HG03460 (cell line): Measurements from ENCODE around the gene LRR1.
A peak's percentile ranks its signal among the peaks of the same experiment; 100 is the strongest.
"Not testable (repeated sequence)": the region's sequence is repeated elsewhere in the genome, so short reads cannot be mapped to it uniquely, and the experiment has no call there.

ENCODE experiments used
- ATAC-seq: cut with Tn5 transposase; IDR thresholded peaks from one replicate; pipeline ENCODE4 v1.9.1; 2021; ENCODE audit not compliant: unreplicated experiment

Gene LRR1

GRCh38 chr14:49598485-49599300, at the start of gene LRR1:
TSS of gene LRR1 (plus strand) at chr14:49598940. CDS start at chr14:49599021, 81 bp downstream.
- ATAC-seq: peak; percentile 44

DNA sequence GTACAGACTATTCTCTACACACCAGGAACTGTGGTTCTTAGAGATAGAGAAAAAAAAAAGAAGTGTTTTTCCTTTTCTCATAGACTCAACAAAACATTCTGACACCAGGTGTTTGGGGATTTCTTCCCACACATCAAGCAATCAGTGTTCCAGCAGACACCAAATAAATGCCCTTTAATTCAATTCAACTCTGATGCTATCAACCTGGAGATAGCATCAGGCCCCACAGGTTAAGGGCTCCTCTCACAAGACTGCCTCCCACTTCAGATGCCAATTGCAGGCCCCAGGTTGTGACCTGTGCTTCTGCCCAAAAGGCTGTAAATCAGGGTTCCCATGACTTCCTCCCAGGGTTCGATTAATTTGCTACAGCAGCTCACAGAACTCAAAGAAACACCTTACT, 49.3 kb upstream of the LRR1 start:
- ATAC-seq: no peak

- ATAC-seq: no peak
Observed at GRCh38 chr14:49549881-49550280, 48.9 kb upstream of the LRR1 start.

DNA sequence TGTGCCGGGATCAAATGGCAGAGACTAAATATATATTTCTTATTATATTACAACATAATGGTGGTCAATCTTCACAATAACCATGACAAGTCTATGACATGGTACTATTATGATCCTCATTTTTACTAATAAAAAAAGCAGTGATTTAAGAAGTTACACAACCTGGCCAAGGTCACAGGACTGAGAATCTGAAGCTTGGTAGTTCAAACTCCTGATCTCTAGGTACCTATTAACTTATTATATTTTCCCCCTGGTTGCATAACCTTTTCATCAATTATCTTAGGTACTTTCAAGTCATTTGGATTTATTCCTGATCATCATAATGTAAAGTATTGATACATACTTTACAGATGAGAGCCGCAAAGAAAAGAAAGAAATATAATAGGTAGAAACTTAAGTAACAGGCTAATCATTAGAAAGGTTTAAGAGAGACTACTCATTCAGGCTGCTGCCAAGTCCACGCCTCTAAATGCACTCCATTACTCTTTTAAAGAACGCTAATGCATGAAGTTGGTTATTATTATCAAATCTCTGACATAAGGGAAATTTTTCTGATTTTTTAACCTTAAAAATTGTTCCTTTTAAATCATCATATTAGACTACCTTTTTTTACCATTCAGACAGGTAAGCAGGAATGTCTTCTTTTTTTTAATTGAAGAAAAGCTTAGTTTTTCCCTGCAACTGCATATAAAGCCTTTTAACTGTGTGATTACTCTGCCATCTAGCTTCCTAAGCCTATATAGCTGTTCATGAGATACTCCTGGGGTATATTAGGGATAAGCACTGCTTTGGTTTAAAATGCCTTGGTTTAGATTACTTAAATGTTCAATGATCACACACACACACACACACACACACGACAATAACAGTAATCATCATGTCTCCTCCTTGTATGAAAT, 48.2 kb upstream of the LRR1 start:
- no peak for ATAC-seq

- ATAC-seq: no peak
Observed at GRCh38 chr14:49551569-49551968, 47.2 kb upstream of the LRR1 start.

DNA sequence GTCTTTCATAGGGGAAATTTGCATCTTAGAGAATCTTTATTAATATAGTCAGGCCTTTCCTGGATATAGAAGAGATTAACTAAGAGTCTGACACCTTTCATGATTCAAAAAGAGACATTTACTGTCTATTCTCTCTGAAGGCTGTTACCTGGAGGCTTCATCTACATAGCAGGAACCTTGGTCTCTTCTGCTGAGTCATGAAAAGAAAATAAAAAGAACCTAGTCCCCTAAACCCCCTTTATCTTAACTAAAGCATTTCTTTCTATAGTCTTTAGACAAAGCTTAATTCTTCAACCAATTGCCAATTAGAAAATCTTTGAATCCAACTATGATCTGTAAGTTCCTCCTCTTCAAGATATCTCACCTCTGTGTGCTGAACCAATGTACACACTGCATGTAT, 45.6 kb upstream of the LRR1 start:
- ATAC-seq: no peak

GRCh38 chr14:49553892-49554291, 44.8 kb upstream of the LRR1 start:
- no peak for ATAC-seq

- ATAC-seq: no peak
Observed at GRCh38 chr14:49559979-49560768, 38.6 kb upstream of the LRR1 start.

GRCh38 chr14:49566714-49567113, 32.0 kb upstream of the LRR1 start:
- ATAC-seq: no peak

GRCh38 chr14:49569281-49569680, 29.5 kb upstream of the LRR1 start:
- no peak for ATAC-seq

DNA sequence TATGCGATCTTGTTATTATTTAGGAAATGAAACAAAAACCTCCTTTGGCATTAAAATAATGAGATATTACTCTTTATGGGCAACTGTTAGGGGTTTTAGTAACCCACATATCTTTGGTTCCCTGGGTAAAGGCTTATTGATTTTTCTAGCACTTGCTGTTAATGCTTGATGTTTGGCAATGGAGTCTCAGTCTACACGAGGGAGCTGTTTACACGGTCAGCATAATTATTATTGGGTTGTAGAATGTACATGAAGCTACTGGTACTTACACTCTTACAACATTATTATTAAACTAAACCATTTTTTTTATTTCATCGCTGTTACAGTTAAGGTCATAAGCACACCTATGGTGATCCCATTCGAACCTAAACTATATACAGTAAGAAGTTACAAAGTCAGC, 24.7 kb upstream of the LRR1 start:
- no peak for ATAC-seq

DNA sequence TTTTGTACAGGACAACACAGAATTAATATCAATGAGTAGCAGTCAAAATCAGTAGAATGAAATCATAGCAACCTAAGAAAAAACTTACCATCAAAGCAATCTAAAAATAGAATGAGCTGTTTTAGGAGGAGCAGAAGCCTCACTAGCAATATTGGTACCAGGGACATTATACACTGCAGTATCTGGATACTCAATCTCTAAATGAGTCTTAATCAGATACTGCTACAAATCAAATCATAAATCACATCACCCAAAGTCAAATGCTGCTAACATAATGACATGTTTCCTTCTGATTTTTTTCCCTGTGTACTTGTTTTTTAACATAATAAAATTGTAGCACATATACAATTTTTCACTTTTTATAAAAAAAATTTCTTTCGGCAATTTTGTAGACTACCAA, 20.6 kb upstream of the LRR1 start:
- no peak for ATAC-seq

DNA sequence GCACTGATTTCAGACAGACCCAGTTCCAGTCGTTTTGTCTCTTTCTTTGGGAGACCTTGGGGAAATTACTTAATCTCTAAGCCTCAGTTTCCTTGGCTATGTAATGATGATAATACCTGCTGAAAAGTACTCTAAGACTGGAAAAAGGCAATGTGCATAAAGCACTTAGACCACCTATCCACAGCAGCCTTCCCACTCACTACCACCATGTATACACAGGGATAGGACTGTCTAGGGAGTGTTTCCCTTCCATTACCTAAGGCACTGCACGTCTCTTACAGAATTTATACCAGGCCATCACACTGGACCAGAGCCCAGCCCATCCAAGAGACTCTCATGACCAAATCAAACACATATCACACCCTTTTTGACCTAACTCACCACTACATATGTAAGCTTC, 18.9 kb upstream of the LRR1 start:
- ATAC-seq: no peak

- ATAC-seq: no peak
Observed at GRCh38 chr14:49581209-49582112, 17.3 kb upstream of the LRR1 start.

- no peak for ATAC-seq
Observed at GRCh38 chr14:49582113-49582977, 16.4 kb upstream of the LRR1 start.

DNA sequence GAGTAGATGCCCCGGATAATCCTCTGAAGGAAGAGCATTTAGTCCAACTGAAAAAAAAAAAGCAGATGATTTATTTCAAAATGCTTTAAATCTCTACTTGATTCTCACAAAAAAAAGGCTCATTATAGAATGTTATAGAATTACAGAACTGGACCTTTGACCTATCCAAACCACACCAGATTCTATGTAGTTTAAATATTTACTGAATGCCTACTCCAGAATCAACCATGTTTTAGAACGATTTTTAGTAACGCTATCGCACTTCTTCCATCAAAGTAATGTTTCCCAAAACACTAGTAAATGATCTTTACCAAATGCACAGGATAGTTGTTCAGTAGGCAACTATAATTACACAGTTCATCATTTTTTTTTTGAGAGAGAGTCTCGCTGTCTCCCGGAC, 15.1 kb upstream of the LRR1 start:
- no peak for ATAC-seq

- no peak for ATAC-seq
Observed at GRCh38 chr14:49584058-49584457, 14.7 kb upstream of the LRR1 start.

DNA sequence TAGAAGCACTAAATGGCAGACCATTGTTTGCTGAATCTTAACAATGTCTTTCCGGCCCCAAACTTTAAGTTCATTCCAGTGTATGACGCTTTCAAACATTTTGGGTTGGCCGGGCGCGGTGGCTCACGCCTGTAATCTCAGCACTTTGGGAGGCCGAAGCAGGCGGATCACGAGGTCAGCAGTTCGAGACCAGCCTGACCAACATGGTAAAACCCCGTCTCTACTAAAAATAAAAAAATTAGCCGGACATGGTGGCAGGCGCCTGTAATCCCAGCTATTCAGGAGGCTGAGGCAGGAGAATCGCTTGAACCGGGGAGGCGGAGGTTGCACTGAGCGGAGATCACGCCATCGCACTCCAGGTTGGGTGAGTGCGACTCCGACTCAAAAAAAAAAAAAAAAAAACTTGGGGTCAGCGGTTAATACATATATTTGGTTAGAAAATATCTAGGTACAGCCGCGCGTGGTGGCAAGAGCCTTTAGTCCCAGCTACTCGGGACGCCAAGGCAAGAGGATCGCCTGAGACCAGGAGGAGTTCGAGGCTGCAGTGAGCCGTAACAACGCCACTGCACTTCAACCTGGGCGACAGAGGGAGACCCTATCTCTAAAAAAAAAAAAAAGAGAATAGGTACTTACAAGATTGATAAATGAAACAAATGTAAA, 13.6 kb upstream of the LRR1 start:
- not testable (repeated sequence) for ATAC-seq
